Measurements from ENCODE around the gene FLCN.

- TF ChIP-seq, protein P1, sequence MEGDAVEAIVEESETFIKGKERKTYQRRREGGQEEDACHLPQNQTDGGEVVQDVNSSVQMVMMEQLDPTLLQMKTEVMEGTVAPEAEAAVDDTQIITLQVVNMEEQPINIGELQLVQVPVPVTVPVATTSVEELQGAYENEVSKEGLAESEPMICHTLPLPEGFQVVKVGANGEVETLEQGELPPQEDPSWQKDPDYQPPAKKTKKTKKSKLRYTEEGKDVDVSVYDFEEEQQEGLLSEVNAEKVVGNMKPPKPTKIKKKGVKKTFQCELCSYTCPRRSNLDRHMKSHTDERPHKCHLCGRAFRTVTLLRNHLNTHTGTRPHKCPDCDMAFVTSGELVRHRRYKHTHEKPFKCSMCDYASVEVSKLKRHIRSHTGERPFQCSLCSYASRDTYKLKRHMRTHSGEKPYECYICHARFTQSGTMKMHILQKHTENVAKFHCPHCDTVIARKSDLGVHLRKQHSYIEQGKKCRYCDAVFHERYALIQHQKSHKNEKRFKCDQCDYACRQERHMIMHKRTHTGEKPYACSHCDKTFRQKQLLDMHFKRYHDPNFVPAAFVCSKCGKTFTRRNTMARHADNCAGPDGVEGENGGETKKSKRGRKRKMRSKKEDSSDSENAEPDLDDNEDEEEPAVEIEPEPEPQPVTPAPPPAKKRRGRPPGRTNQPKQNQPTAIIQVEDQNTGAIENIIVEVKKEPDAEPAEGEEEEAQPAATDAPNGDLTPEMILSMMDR (IDR thresholded peaks at IDR 0.05), result no peak
- TF ChIP-seq, protein P2, sequence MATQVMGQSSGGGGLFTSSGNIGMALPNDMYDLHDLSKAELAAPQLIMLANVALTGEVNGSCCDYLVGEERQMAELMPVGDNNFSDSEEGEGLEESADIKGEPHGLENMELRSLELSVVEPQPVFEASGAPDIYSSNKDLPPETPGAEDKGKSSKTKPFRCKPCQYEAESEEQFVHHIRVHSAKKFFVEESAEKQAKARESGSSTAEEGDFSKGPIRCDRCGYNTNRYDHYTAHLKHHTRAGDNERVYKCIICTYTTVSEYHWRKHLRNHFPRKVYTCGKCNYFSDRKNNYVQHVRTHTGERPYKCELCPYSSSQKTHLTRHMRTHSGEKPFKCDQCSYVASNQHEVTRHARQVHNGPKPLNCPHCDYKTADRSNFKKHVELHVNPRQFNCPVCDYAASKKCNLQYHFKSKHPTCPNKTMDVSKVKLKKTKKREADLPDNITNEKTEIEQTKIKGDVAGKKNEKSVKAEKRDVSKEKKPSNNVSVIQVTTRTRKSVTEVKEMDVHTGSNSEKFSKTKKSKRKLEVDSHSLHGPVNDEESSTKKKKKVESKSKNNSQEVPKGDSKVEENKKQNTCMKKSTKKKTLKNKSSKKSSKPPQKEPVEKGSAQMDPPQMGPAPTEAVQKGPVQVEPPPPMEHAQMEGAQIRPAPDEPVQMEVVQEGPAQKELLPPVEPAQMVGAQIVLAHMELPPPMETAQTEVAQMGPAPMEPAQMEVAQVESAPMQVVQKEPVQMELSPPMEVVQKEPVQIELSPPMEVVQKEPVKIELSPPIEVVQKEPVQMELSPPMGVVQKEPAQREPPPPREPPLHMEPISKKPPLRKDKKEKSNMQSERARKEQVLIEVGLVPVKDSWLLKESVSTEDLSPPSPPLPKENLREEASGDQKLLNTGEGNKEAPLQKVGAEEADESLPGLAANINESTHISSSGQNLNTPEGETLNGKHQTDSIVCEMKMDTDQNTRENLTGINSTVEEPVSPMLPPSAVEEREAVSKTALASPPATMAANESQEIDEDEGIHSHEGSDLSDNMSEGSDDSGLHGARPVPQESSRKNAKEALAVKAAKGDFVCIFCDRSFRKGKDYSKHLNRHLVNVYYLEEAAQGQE (IDR thresholded peaks at IDR 0.05; ENCODE audit: insufficient read depth in 1 of 2, low read depth in 2 of 2, low read length in 1 of 2), result no peak
- no peak for TF ChIP-seq POLR2AphosphoS5 (IDR thresholded peaks at IDR 0.05; ENCODE audit: low read depth, low read length)
- TF ChIP-seq SIN3A (IDR thresholded peaks at IDR 0.05; ENCODE audit: borderline replicate concordance, insufficient read depth, low read depth, low read length), result no peak
Measured at GRCh38 chr17:17198281-17198680, 38.7 kb downstream of the FLCN start.

All from Panc1 (cell line).